Measurements from ENCODE around the gene PDE8B. TPM values are rescaled to one million over a fixed set of nuclear protein-coding genes. Genes with fewer than 3 reads are reported as not detected.

The PDE8B gene
- total RNA-seq, 1 experiment from 2014 or later, result 0.86 TPM

DNA sequence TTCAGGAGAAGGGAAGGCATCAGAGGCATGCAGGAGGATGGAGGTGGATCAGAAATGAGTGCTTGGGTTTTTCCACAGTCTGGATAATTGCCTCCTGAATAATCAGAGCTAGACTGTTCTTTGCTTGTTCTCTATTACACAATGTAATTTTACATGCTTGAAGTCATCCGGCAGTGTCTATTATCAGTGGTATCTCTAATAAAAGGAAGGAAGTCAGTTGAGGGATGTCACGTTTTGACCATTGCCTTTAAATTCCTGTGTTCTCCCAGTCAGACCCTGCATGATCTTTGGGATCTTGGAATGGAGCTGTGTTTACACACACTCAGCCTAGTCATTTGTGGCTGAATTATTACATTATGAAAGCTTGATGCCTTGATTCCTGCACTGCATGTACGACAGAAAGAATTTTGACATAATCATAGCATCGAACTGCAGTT lies 91.0 kb downstream of the PDE8B start:
- no peak overlapping the region for H3K4me3 Mint-ChIP-seq (ENCODE audit: unreplicated experiment)
- no peak overlapping the region for H3K4me3 ChIP-seq (ENCODE audit: low read depth, low read length)
- no TSS peak for BruUV-seq (replicated peaks)
- intact Hi-C loops (cut with micrococcal nuclease; ENCODE audit: unreplicated experiment), result no loop called here
- no peaks in the 10 kb centered on the region for H3K36me3 ChIP-seq (ENCODE audit: control insufficient read depth, insufficient read depth, low read length)
- H3K4me1 ChIP-seq, result peaks cover 6% of the 10 kb centered on the region; the same call in 1 of the 2 replicates
- no peak for DNase-seq
- TF ChIP-seq, protein P1, sequence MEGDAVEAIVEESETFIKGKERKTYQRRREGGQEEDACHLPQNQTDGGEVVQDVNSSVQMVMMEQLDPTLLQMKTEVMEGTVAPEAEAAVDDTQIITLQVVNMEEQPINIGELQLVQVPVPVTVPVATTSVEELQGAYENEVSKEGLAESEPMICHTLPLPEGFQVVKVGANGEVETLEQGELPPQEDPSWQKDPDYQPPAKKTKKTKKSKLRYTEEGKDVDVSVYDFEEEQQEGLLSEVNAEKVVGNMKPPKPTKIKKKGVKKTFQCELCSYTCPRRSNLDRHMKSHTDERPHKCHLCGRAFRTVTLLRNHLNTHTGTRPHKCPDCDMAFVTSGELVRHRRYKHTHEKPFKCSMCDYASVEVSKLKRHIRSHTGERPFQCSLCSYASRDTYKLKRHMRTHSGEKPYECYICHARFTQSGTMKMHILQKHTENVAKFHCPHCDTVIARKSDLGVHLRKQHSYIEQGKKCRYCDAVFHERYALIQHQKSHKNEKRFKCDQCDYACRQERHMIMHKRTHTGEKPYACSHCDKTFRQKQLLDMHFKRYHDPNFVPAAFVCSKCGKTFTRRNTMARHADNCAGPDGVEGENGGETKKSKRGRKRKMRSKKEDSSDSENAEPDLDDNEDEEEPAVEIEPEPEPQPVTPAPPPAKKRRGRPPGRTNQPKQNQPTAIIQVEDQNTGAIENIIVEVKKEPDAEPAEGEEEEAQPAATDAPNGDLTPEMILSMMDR (IDR thresholded peaks at IDR 0.05; ENCODE audit: insufficient read depth in 1 of 2, low read depth in 1 of 2, low read length in 1 of 2, severe bottlenecking in 1 of 2, unreplicated experiment in 1 of 2), result no peak
- no peak overlapping the region for H3K27ac Mint-ChIP-seq (ENCODE audit: unreplicated experiment)
- no peaks in the 10 kb centered on the region for H3K9me3 Mint-ChIP-seq (ENCODE audit: unreplicated experiment)
- H3K4me1 Mint-ChIP-seq (ENCODE audit: low read depth, unreplicated experiment), result peaks cover 11% of the 10 kb centered on the region
- no peaks in the 10 kb centered on the region for H3K36me3 Mint-ChIP-seq (ENCODE audit: insufficient read depth, unreplicated experiment)
- CTCF ChIA-PET, result no interaction called here
- no peaks in the 10 kb centered on the region for H3K27me3 ChIP-seq (replicated peaks; ENCODE audit: control insufficient read depth, insufficient read depth, low read length)
- POLR2A ChIA-PET, result no interaction called here
- H3K9me3 ChIP-seq, result no peaks in the 10 kb centered on the region
- no peaks in the 10 kb centered on the region for H3K27me3 Mint-ChIP-seq (ENCODE audit: insufficient read depth, unreplicated experiment)

DNA sequence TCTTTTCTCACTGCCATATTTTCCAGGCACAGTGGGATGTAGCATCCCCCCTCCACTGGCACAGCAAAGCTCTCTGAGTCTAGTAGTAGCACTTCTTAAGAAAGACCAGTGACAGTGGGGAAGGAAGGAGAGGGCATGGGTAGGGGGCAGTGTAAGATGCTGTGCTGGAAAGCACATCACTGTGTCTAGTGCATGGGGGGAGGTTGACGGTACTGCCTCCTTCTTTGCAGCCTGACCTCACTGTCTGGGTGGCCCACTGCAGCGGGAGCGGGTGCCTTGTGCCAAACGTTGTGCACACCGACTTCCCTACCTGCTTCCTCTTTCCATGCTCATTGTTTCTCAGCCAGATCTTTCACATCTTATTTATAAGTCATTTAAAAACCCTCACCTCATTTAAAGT lies 91.8 kb downstream of the PDE8B start:
- POLR2A ChIA-PET, result no interaction called here
- Histone ChIP-seq H3K9me3 (no peaks in the 10 kb centered on the region), H3K36me3 (ENCODE audit: control insufficient read depth, insufficient read depth, low read length) (no peaks in the 10 kb centered on the region), H3K4me3 (ENCODE audit: low read depth, low read length) (no peak overlapping the region), H3K27me3 (replicated peaks; ENCODE audit: control insufficient read depth, insufficient read depth, low read length) (no peaks in the 10 kb centered on the region), H3K4me1 (peaks cover 6% of the 10 kb centered on the region; the same call in 1 of the 2 replicates)
- BruUV-seq (replicated peaks), result no TSS peak
- TF ChIP-seq, protein P1 (IDR thresholded peaks at IDR 0.05; ENCODE audit: insufficient read depth in 1 of 2, low read depth in 1 of 2, low read length in 1 of 2, severe bottlenecking in 1 of 2, unreplicated experiment in 1 of 2), result no peak
- H3K36me3 Mint-ChIP-seq (ENCODE audit: insufficient read depth, unreplicated experiment), result no peaks in the 10 kb centered on the region
- no peak overlapping the region for H3K27ac Mint-ChIP-seq (ENCODE audit: unreplicated experiment)
- no peak overlapping the region for H3K4me3 Mint-ChIP-seq (ENCODE audit: unreplicated experiment)
- DNase-seq, result no peak
- H3K9me3 Mint-ChIP-seq (ENCODE audit: unreplicated experiment), result no peaks in the 10 kb centered on the region
- peaks cover 17% of the 10 kb centered on the region for H3K4me1 Mint-ChIP-seq (ENCODE audit: low read depth, unreplicated experiment)
- no peaks in the 10 kb centered on the region for H3K27me3 Mint-ChIP-seq (ENCODE audit: insufficient read depth, unreplicated experiment)
- CTCF ChIA-PET, result no interaction called here
- intact Hi-C loops (cut with micrococcal nuclease; ENCODE audit: unreplicated experiment), result no loop called here

DNA sequence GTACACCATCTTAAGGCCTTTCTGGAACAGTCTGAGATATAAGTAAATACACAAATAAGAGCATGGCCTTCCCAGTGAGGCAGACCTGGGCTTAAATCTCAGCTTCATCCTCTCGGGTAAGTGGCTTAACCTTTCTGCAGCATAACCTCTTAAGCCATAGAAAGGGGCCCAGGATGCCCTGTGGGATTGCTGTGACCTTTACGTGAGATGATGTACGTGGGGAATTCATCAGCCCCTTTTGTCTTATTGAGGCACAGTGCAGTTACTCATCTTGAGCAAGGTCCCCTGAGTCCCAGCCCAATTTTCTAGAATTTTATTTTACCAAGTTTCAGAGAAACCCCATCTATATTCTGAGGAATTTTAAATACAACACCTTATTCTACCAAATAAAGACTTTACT lies 92.2 kb downstream of the PDE8B start:
- Histone ChIP-seq H3K4me1 (peaks cover 6% of the 10 kb centered on the region; the same call in 1 of the 2 replicates), H3K4me3 (ENCODE audit: low read depth, low read length) (no peak overlapping the region), H3K27me3 (replicated peaks; ENCODE audit: control insufficient read depth, insufficient read depth, low read length) (no peaks in the 10 kb centered on the region), H3K9me3 (no peaks in the 10 kb centered on the region), H3K36me3 (ENCODE audit: control insufficient read depth, insufficient read depth, low read length) (no peaks in the 10 kb centered on the region)
- intact Hi-C loops (cut with micrococcal nuclease; ENCODE audit: unreplicated experiment), result no loop called here
- H3K9me3 Mint-ChIP-seq (ENCODE audit: unreplicated experiment), result no peaks in the 10 kb centered on the region
- H3K4me3 Mint-ChIP-seq (ENCODE audit: unreplicated experiment), result no peak overlapping the region
- no peaks in the 10 kb centered on the region for H3K27me3 Mint-ChIP-seq (ENCODE audit: insufficient read depth, unreplicated experiment)
- H3K4me1 Mint-ChIP-seq (ENCODE audit: low read depth, unreplicated experiment), result peaks cover 15% of the 10 kb centered on the region
- DNase-seq, result no peak
- TF ChIP-seq, protein P1 (IDR thresholded peaks at IDR 0.05; ENCODE audit: insufficient read depth in 1 of 2, low read depth in 1 of 2, low read length in 1 of 2, severe bottlenecking in 1 of 2, unreplicated experiment in 1 of 2), result no peak
- no TSS peak for BruUV-seq (replicated peaks)
- no peaks in the 10 kb centered on the region for H3K36me3 Mint-ChIP-seq (ENCODE audit: insufficient read depth, unreplicated experiment)
- CTCF ChIA-PET, result no interaction called here
- H3K27ac Mint-ChIP-seq (ENCODE audit: unreplicated experiment), result no peak overlapping the region
- POLR2A ChIA-PET, result no interaction called here

Measured in Caco-2 (cell line).